ENCODE results near the gene RMDN3.

RMDN3 gene

DNA sequence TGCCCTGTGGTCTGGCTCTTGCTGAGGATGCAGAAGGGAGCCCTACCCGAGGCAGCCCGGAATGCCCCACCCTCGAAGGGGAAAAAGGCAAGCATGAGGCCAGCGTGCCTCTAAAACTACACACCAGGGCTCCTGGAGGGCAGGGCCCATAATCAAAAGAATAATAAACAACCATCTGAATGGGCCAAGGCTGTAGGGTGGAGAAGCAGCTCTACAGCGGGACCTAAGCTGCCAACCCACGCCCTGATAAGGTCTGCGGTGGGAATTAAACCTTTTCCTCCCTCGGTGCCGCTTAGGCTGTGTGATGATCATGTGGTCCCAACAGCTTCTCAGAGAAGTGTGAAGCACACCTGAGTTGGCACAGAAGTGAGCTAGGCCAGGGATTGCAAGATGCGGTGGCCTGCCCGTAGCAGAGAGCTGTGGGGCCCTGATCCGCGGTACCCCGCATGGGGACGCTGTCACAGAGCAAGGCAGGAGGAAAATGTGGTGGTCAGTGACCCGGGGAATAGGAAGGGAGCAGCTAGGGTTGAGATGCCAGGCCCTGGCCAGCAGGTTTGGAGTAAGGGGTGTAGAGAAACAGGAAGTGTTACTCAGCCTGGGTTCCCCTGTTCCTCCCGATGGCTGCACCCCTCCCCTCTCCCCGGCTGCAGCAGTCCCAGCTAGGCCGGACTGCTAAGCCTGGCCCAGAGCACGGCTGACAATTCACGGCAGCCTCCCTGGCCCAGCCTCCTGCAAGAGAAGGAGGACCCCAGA, 13.6 kb upstream of the RMDN3 start:
- Histone ChIP-seq H3K4me3 (no peak overlapping the region), H3K4me1 (peaks cover 0 to 61% (median 21%) of the 10 kb centered on the region in 4 donors), H3K27ac (no peak overlapping the region), H3K36me3 (peaks cover 11 to 61% (median 25%) of the 10 kb centered on the region in 3 donors), H3K27me3 (no peaks in the 10 kb centered on the region), H3K9me3 (no peaks in the 10 kb centered on the region)
- intact Hi-C loops (cut with DNase I; ENCODE audit: low total_unique reads), result loop anchor here (5.0 kb wide), 1 partner anchor 124 kb away; the partner anchor contains the start of gene VPS18
- TF ChIP-seq, protein P1, sequence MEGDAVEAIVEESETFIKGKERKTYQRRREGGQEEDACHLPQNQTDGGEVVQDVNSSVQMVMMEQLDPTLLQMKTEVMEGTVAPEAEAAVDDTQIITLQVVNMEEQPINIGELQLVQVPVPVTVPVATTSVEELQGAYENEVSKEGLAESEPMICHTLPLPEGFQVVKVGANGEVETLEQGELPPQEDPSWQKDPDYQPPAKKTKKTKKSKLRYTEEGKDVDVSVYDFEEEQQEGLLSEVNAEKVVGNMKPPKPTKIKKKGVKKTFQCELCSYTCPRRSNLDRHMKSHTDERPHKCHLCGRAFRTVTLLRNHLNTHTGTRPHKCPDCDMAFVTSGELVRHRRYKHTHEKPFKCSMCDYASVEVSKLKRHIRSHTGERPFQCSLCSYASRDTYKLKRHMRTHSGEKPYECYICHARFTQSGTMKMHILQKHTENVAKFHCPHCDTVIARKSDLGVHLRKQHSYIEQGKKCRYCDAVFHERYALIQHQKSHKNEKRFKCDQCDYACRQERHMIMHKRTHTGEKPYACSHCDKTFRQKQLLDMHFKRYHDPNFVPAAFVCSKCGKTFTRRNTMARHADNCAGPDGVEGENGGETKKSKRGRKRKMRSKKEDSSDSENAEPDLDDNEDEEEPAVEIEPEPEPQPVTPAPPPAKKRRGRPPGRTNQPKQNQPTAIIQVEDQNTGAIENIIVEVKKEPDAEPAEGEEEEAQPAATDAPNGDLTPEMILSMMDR (IDR thresholded peaks at IDR 0.05), result no peak
- DNase-seq, result peak in 1 of 2 donors; percentile 63

DNA sequence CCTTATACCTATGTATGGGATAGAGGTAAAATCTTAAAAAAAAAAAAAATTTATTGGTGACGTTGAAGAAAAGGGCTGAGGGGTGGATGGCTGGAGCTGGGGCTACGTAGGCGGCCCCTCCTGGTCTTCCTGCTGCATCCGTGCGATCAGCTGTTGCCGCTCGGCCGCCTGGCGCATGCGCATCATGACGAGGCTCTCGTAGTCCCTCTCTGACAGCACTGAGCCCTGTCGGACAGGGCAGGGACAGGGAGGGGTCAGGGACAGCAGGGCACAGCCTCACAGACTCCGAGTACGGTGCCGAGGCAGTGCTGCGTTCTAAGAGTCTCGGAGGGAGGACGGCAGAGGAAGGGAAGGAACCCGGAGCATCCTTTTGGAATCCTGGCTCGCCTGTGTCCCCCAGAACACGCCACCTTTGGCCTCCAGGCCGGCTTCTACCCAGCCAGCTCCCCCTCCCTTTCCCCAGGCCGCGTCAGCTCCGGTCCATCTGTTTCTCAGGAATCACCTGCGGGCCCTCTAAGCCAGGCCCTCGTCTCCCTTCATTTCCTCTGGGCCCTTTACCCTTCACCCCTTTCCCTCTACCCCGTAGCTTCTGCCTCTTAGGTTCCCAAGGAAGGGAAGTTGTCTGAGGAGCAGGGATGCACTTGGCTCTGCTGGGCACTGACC, 12.9 kb upstream of the RMDN3 start:
- Histone ChIP-seq H3K36me3 (peaks cover 4 to 54% (median 19%) of the 10 kb centered on the region in 3 donors), H3K4me3 (no peak overlapping the region), H3K27me3 (no peaks in the 10 kb centered on the region), H3K9me3 (no peaks in the 10 kb centered on the region), H3K4me1 (peaks cover 0 to 69% (median 25%) of the 10 kb centered on the region in 4 donors), H3K27ac (no peak overlapping the region)
- intact Hi-C loops (cut with DNase I; ENCODE audit: low total_unique reads), result loop anchor here (5.0 kb wide), 1 partner anchor 124 kb away; the partner anchor contains the start of gene VPS18
- DNase-seq, result no peak
- TF ChIP-seq, protein P1 (IDR thresholded peaks at IDR 0.05), result no peak

DNA sequence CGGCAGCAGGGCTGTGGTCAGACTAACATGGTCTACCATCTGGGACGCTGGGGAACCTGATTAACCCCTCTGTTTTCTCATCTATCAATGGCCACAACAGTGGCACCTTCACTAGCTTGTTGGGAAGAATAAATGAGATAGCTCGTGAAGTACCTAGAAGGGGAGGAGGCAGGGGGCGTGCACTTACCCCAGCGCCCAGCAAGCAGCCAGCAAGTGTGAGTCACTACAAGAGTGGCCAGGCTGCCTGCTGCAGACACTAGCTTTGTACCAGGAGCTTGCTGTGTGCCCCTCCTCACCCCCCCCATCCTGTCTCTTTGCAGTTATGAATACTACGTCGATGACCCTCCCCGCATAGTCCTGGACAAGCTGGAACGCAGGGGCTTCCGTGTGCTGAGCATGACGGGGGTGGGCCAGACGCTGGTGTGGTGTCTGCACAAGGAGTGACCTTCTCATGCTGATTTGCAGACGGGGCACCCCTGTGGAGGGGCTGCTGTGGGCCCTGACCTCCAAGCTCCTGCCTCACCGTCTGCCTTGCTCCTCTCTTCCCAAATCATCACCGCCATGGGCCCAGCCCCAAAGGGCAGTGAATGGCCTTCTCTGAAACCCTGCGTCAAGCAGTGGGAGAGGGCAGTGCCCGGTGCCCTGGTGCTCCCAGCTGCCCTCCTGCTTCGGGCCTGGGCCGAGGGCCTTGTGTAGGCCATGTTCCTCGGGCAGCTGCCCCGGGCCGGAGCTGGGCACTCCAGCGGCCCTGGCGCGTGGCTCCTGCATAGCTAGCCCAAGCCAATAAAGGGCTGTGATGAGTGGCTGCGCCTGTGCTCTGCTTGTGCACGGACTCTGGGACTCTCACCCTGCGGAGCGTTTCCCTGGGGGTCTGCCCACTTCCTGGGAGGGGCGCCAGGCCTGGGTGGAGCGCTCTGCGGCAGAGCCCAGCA, 12.1 kb upstream of the RMDN3 start:
- intact Hi-C loops (cut with DNase I; ENCODE audit: low total_unique reads), result loop anchor here (5.0 kb wide), 1 partner anchor 125 kb away; the partner anchor contains the start of gene VPS18
- H3K36me3 ChIP-seq, result peaks cover 0 to 46% (median 11%) of the 10 kb centered on the region in 3 donors

DNA sequence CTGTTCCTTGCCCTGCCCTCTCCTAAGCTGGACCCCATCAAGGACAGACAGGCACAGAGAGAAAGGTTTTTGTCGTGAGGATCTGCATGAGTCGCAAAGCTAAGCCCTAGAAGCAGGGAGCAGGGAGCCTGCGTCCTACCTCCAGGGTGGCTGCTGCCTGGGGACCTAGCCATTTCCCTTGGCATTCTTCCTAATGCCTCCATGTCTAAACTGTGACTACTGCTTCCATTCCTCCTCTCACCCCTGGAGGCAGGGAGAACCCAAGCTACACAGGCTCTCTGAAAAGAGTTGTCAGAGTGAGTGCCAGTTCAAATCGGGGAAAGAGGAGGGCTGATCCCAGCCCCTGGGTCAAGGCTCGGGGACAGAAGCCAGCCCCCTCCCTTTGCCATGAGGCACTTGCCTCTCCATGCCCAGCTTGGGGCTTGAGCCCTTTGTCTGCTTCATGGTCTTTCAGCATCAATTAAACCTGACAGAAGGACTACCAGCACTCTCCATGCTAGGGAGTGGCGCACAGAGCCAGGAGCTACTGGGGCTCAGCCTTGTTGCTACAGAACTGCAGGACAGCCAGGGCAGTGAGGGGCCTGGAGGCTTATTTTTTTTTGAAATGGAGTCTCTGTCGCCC, 11.3 kb upstream of the RMDN3 start:
- no peak for DNase-seq
- peaks cover 0 to 69% (median 27%) of the 10 kb centered on the region in 4 donors for H3K4me1 ChIP-seq
- H3K27me3 ChIP-seq, result no peaks in the 10 kb centered on the region
- H3K27ac ChIP-seq, result peak overlapping the region; percentile 87 to 89
- TF ChIP-seq, protein P1 (IDR thresholded peaks at IDR 0.05), result no peak
- no peaks in the 10 kb centered on the region for H3K9me3 ChIP-seq
- intact Hi-C loops (cut with DNase I; ENCODE audit: low total_unique reads), result loop anchor here (5.0 kb wide), 1 partner anchor 126 kb away; the partner anchor contains the start of gene VPS18
- peaks cover 0 to 37% (median 5%) of the 10 kb centered on the region in 3 donors for H3K36me3 ChIP-seq
- no peak overlapping the region for H3K4me3 ChIP-seq

More for the DNA sequence above, 12.1 kb upstream of the RMDN3 start:
- Histone ChIP-seq H3K27me3 (no peaks in the 10 kb centered on the region), H3K4me3 (no peak overlapping the region), H3K9me3 (no peaks in the 10 kb centered on the region), H3K4me1 (peaks cover 0 to 69% (median 27%) of the 10 kb centered on the region in 4 donors), H3K27ac (peak overlapping the region; percentile 87 to 89)
- TF ChIP-seq, protein P1 (IDR thresholded peaks at IDR 0.05), result no peak
- DNase-seq, result no peak
